Naive thymus-derived CD8-positive, alpha-beta T cell (primary cell): ENCODE results near the gene FZD7. TPM values are rescaled to one million over a fixed set of nuclear protein-coding genes. Genes with fewer than 3 reads are reported as not detected.

Source experiments
- ATAC-seq, 2 donors: fragments of 150-1000 bp; cut with Tn5 transposase in 1 of 2; sonication (Bioruptor Pico), chemical (Tn5 transposase) in 1 of 2; 1 replicate in 1 of 2; 2 replicates in 1 of 2; pipeline ENCODE4 v1.10.0; 2021; ENCODE audit warnings: mild to moderate bottlenecking in 2 of 2, moderate library complexity in 2 of 2
- POLR2A ChIA-PET: fragments of 350-600 bp; sonication (Branson Sonifier 250); formaldehyde crosslinking; loops from one replicate; lab custom pipeline; 2021; ENCODE audit warnings: antibody characterized with exemption; lab: Charles Lee
- DNase-seq, 10 donors: peaks; one replicate each; pipeline versions ENCODE4 v3.0.0 to v3.0.0-alpha.2; 2020 to 2022
- H3K27ac Mint-ChIP-seq, 10 donors: one replicate each; pipeline ENCODE4 v1.8.0; 2020 to 2022; ENCODE audit warnings: mild to moderate bottlenecking in 10 of 10, mixed read lengths in 10 of 10, moderate library complexity in 4 of 10, inconsistent platforms in 1 of 10
- H3K27me3 Mint-ChIP-seq, 5 donors: one replicate each; pipeline ENCODE4 v1.8.0; 2021 to 2022; ENCODE audit warnings: mixed read lengths in 5 of 5
- H3K36me3 Mint-ChIP-seq, 3 donors: one replicate each; pipeline ENCODE4 v1.8.0; 2020 to 2022; ENCODE audit warnings: mixed read lengths in 3 of 3, mild to moderate bottlenecking in 2 of 3, inconsistent platforms in 1 of 3
- H3K4me1 Mint-ChIP-seq, 4 donors: one replicate each; pipeline ENCODE4 v1.8.0; 2021 to 2022; ENCODE audit warnings: mixed read lengths in 4 of 4
- H3K4me3 Mint-ChIP-seq, 10 donors: one replicate each; pipeline ENCODE4 v1.8.0; 2020 to 2022; ENCODE audit warnings: mild to moderate bottlenecking in 10 of 10, mixed read lengths in 10 of 10, moderate library complexity in 6 of 10, inconsistent platforms in 1 of 10
- H3K9me3 Mint-ChIP-seq, 9 donors: one replicate each; pipeline ENCODE4 v1.8.0; 2020 to 2022; ENCODE audit warnings: mixed read lengths in 9 of 9, mild to moderate bottlenecking in 3 of 9, inconsistent platforms in 1 of 9, moderate library complexity in 1 of 9
- polyA plus RNA-seq, 3 donors: library from polyadenylated mRNA; unstranded; fragments of 300-500 nt; fragmentation: Illumina TruSeq; gene quantifications; one replicate each; pipeline ENCODE4 v1.2.3, GENCODE V29; 2021
- total RNA-seq, 8 experiments: library from RNA in 2 of 8; stranded (reverse) in 2 of 8; gene quantifications; one replicate each; pipeline ENCODE4 v1.2.3 and lab custom pipeline; 2021 to 2026

FZD7 gene
- total and polyA plus RNA-seq, 5 experiments from 2014 or later, result 0.07 to 1.2 (median 0.94) TPM; not detected in 2

DNA sequence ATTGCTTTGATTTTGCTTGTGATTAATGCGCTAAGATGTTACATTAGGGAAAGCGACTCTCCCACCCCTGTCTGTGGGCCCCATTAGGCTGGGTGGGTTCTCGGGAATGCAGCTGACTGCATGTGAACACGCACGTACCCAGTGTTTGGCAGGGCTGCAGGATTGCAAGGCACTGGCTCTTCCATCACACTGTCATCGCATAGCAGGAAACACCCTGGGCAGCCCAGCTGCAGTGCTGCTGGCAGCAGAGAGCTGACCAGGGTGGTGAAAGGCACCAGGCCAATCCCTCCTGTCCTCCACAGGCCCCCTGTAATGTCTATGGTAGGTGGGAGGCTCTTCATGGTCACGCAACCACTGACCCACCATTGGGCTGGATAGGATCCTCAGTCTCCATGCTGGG lies 34.4 kb upstream of the FZD7 start:
- Mint-ChIP-seq H3K27ac (no peak overlapping the region), H3K9me3 (no peaks in the 10 kb centered on the region), H3K4me1 (no peaks in the 10 kb centered on the region), H3K27me3 (peaks cover 0 to 9% (median 0%) of the 10 kb centered on the region in 5 donors), H3K4me3 (no peak overlapping the region), H3K36me3 (no peaks in the 10 kb centered on the region)
- DNase-seq, result no peak
- POLR2A ChIA-PET, result no interaction called here
- no peak for ATAC-seq

- Mint-ChIP-seq H3K27me3 (peaks cover 0 to 10% (median 2%) of the 10 kb centered on the region in 5 donors), H3K4me3 (no peak overlapping the region), H3K9me3 (no peaks in the 10 kb centered on the region), H3K4me1 (peaks cover 0 to 8% (median 0%) of the 10 kb centered on the region in 4 donors), H3K36me3 (no peaks in the 10 kb centered on the region), H3K27ac (no peak overlapping the region)
- no peak for ATAC-seq
- POLR2A ChIA-PET, result no interaction called here
- no peak for DNase-seq
These were observed 31.8 kb upstream of the FZD7 start for GRCh38 chr2:202001826-202002225.

- no peaks in the 10 kb centered on the region for H3K9me3 Mint-ChIP-seq
- peaks cover 0 to 8% (median 0%) of the 10 kb centered on the region in 4 donors for H3K4me1 Mint-ChIP-seq
- no peak overlapping the region for H3K27ac Mint-ChIP-seq
- peaks cover 0 to 10% (median 2%) of the 10 kb centered on the region in 5 donors for H3K27me3 Mint-ChIP-seq
- POLR2A ChIA-PET, result no interaction called here
- no peak for ATAC-seq
- no peaks in the 10 kb centered on the region for H3K36me3 Mint-ChIP-seq
- no peak for DNase-seq
- no peak overlapping the region for H3K4me3 Mint-ChIP-seq
These were observed 31.3 kb upstream of the FZD7 start for GRCh38 chr2:202002381-202002780.

GRCh38 chr2:202005272-202005887 lies 28.3 kb upstream of the FZD7 start:
- POLR2A ChIA-PET, result no interaction called here
- H3K4me1 Mint-ChIP-seq, result peaks cover 0 to 8% (median 0%) of the 10 kb centered on the region in 4 donors
- no peak overlapping the region for H3K27ac Mint-ChIP-seq
- ATAC-seq, result no peak
- H3K36me3 Mint-ChIP-seq, result no peaks in the 10 kb centered on the region
- peaks cover 0 to 9% (median 5%) of the 10 kb centered on the region in 5 donors for H3K27me3 Mint-ChIP-seq
- DNase-seq, result no peak
- H3K9me3 Mint-ChIP-seq, result no peaks in the 10 kb centered on the region
- H3K4me3 Mint-ChIP-seq, result no peak overlapping the region

GRCh38 chr2:202006301-202006700 lies 27.4 kb upstream of the FZD7 start:
- Mint-ChIP-seq H3K27ac (peak overlapping the region in 1 of 10 donors; percentile 8), H3K36me3 (no peaks in the 10 kb centered on the region), H3K9me3 (no peaks in the 10 kb centered on the region), H3K27me3 (peaks cover 0 to 11% (median 9%) of the 10 kb centered on the region in 5 donors), H3K4me1 (peaks cover 0 to 8% (median 0%) of the 10 kb centered on the region in 4 donors), H3K4me3 (no peak overlapping the region)
- ATAC-seq, result no peak
- DNase-seq, result no peak
- POLR2A ChIA-PET, result no interaction called here

DNA sequence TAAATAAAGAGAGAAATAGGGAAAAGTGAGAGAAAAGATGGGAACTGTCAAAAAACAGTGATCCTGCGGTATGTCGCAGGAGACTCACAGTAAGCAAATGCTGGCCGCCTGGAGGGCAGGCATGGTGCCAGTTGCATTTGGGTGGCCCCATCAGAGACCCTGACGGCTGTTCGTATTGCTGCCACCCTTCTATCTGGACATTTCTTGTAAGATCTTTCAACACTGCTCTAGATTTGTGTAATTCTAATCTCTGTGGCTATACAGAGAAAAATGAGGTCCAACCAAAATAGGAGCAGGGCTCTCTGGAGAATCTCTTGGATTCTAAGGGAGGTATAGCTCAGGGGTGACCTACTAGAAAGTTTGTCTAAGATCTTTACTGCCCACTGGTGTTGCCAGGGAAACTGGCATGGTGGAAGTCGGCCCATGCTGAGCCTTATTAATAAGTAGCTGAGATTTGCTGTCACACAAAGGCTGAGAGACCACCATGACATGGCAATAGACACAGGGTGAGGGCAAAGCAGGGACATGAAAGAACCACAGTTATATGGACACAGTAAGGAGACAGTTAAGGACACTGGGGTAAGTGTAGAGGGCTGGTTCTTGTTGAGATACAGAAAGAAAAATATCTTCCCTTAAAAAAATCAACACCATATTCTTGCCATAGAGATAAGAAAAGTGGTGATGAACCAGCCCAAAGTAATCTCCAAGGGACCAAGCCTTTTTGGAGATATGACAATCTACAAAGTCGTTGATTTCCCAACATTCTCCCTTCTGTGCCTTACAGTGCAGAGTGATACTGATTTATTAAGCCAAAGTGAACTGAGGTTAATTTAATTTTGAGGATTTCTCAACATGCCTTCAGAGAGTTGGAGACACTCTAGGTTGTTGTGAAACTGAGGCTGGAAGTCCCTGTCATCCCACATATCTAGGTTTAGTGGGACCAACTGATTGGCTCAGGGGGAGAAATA lies 26.4 kb upstream of the FZD7 start:
- H3K27ac Mint-ChIP-seq, result peak overlapping the region in 3 of 10 donors; percentile 8 to 52 (median 12)
- no peak for ATAC-seq
- H3K4me3 Mint-ChIP-seq, result no peak overlapping the region
- no peak for DNase-seq
- peaks cover 0 to 16% (median 10%) of the 10 kb centered on the region in 5 donors for H3K27me3 Mint-ChIP-seq
- POLR2A ChIA-PET, result no interaction called here
- no peaks in the 10 kb centered on the region for H3K36me3 Mint-ChIP-seq
- peaks cover 0 to 8% (median 0%) of the 10 kb centered on the region in 4 donors for H3K4me1 Mint-ChIP-seq
- no peaks in the 10 kb centered on the region for H3K9me3 Mint-ChIP-seq

DNA sequence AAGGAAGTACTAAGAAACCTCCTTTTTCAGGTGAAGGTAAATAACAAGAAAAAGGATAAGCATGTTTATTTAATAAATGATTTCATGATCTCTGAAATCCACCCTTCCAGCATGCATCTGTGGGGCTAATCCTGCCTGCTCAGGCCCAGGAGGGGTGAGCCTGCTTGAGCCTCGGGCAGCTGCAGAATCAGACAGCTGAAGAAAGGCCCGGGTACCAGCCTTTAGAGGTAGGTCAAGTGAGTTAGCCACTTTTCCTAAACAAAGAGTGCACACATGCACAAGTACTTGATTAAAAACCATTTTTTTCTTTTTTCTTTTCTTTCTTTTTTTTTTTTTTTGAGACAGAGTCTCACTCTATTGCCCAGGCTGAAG lies 25.7 kb upstream of the FZD7 start:
- no peak for ATAC-seq
- peaks cover 2 to 18% (median 15%) of the 10 kb centered on the region in 5 donors for H3K27me3 Mint-ChIP-seq
- POLR2A ChIA-PET, result no interaction called here
- no peak overlapping the region for H3K27ac Mint-ChIP-seq
- H3K4me3 Mint-ChIP-seq, result no peak overlapping the region
- H3K36me3 Mint-ChIP-seq, result no peaks in the 10 kb centered on the region
- peaks cover 0 to 8% (median 0%) of the 10 kb centered on the region in 4 donors for H3K4me1 Mint-ChIP-seq
- no peaks in the 10 kb centered on the region for H3K9me3 Mint-ChIP-seq
- DNase-seq, result no peak

DNA sequence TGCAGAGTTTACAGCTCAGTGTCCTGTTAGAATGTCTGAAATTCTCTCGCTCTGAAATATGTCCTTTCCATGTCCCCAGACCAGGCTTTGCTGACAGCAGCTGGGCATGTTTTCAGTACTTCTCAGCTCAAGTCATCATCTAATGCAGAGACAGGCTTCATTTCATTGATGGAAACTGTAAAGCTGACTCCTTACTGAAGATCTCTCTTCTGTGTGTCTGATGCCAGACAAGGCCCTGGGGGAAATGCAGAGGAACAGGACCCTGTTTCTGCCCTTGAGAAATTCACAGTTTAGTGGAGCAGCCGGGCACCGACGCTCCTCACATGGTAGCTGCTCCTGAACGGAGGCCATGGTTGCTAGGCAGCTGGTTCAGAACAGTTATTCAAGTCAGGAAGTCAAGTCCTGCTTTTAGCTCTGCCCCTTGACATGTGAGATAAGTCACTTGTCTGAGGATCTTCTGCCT lies 24.6 kb upstream of the FZD7 start:
- no peak for ATAC-seq
- Mint-ChIP-seq H3K36me3 (no peaks in the 10 kb centered on the region), H3K4me3 (no peak overlapping the region), H3K4me1 (peaks cover 0 to 8% (median 0%) of the 10 kb centered on the region in 4 donors), H3K27me3 (peaks cover 2 to 23% (median 16%) of the 10 kb centered on the region in 5 donors), H3K9me3 (no peaks in the 10 kb centered on the region), H3K27ac (no peak overlapping the region)
- POLR2A ChIA-PET, result no interaction called here
- DNase-seq, result no peak

DNA sequence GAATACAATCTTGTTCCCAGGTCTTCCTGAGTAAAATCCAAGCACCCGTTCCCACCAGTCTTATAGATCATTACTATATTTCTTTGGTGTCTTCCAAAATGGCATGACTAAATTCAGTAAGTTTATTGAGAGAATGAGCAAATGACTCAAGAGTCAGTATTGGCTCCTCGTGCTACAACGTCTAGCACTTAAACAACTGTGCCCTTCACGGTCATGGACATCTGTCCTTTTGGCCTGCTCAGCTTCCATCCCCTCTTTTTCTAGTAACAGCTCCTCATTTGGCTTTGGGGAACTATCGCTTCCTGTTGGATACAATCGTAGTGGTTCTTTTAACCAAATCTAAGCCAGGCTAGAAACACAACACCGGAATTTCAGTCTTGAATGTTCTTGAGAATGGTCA lies 24.1 kb upstream of the FZD7 start:
- H3K4me1 Mint-ChIP-seq, result peaks cover 0 to 8% (median 0%) of the 10 kb centered on the region in 4 donors
- peaks cover 2 to 28% (median 17%) of the 10 kb centered on the region in 5 donors for H3K27me3 Mint-ChIP-seq
- ATAC-seq, result no peak
- POLR2A ChIA-PET, result no interaction called here
- DNase-seq, result no peak
- no peaks in the 10 kb centered on the region for H3K36me3 Mint-ChIP-seq
- no peaks in the 10 kb centered on the region for H3K9me3 Mint-ChIP-seq
- H3K4me3 Mint-ChIP-seq, result no peak overlapping the region
- no peak overlapping the region for H3K27ac Mint-ChIP-seq

DNA sequence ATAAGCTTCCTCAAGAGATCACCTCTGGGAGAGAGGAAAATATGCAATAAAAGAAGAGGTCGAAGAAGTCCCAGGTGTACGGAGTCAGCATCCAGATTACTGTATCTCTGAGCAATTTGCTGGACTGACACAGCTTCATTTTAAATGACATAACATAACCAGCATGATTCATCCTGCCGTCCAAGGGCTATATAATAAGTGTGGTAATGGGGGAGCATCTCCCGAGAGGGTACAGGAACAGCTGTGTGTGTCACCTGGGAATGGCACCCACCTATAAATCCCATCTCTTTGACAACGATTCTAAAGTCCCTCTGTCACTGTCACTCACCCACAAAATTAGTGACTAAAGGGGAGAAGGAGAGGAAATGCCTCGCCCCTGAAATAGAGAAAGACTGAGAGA lies 19.3 kb upstream of the FZD7 start:
- Mint-ChIP-seq H3K9me3 (no peaks in the 10 kb centered on the region), H3K36me3 (no peaks in the 10 kb centered on the region), H3K27ac (no peak overlapping the region), H3K4me3 (no peak overlapping the region), H3K4me1 (no peaks in the 10 kb centered on the region), H3K27me3 (peaks cover 2 to 29% (median 23%) of the 10 kb centered on the region in 5 donors)
- POLR2A ChIA-PET, result no interaction called here
- DNase-seq, result no peak
- no peak for ATAC-seq

DNA sequence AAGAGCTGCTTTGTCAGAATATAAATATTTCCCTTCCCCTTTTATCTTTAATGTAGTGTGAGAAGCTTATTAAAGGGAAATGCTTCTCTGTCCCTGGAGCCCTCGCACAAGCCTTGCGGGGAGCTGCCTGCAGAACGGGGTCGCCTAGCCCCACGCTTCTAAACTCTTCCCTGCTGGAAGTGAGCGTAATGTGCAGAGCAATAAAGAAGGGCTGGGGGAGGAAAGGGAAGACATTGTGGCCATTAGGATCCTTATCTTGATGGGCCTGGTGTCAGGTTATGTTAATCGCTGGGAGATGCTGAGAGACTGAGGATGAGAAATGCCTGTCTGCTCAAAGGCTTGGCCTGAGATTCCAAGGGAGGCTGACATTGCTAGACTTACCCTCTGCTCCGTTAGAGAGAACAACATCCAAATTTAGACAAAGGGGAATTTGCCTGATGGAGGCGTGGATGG lies 18.9 kb upstream of the FZD7 start:
- no peaks in the 10 kb centered on the region for H3K36me3 Mint-ChIP-seq
- DNase-seq, result no peak
- peaks cover 2 to 29% (median 23%) of the 10 kb centered on the region in 5 donors for H3K27me3 Mint-ChIP-seq
- POLR2A ChIA-PET, result no interaction called here
- no peak overlapping the region for H3K27ac Mint-ChIP-seq
- H3K9me3 Mint-ChIP-seq, result no peaks in the 10 kb centered on the region
- no peak for ATAC-seq
- H3K4me3 Mint-ChIP-seq, result no peak overlapping the region
- no peaks in the 10 kb centered on the region for H3K4me1 Mint-ChIP-seq

- Mint-ChIP-seq H3K4me3 (no peak overlapping the region), H3K27ac (no peak overlapping the region), H3K9me3 (no peaks in the 10 kb centered on the region), H3K4me1 (no peaks in the 10 kb centered on the region), H3K27me3 (peaks cover 2 to 29% (median 19%) of the 10 kb centered on the region in 5 donors), H3K36me3 (no peaks in the 10 kb centered on the region)
- DNase-seq, result no peak
- ATAC-seq, result no peak
- POLR2A ChIA-PET, result no interaction called here
These were observed 18.2 kb upstream of the FZD7 start for GRCh38 chr2:202015471-202015870.
